Measurements from ENCODE around the gene ASS1.

The ASS1 gene

GRCh38 chr9:130512199-130512598 lies 67.4 kb downstream of the ASS1 start:
- Histone ChIP-seq H3K4me1 (no peaks in the 10 kb centered on the region), H3K36me3 (no peaks in the 10 kb centered on the region), H3K27me3 (peaks cover 0 to 12% of the 10 kb centered on the region in 2 donors), H3K27ac (no peak overlapping the region), H3K4me3 (no peak overlapping the region), H3K9me3 (peaks cover 0 to 9% (median 7%) of the 10 kb centered on the region in 3 donors)
- DNase-seq = no peak
- intact Hi-C loops (cut with DNase I; ENCODE audit: low total_unique reads) = no loop called here
- TF ChIP-seq, protein P1, sequence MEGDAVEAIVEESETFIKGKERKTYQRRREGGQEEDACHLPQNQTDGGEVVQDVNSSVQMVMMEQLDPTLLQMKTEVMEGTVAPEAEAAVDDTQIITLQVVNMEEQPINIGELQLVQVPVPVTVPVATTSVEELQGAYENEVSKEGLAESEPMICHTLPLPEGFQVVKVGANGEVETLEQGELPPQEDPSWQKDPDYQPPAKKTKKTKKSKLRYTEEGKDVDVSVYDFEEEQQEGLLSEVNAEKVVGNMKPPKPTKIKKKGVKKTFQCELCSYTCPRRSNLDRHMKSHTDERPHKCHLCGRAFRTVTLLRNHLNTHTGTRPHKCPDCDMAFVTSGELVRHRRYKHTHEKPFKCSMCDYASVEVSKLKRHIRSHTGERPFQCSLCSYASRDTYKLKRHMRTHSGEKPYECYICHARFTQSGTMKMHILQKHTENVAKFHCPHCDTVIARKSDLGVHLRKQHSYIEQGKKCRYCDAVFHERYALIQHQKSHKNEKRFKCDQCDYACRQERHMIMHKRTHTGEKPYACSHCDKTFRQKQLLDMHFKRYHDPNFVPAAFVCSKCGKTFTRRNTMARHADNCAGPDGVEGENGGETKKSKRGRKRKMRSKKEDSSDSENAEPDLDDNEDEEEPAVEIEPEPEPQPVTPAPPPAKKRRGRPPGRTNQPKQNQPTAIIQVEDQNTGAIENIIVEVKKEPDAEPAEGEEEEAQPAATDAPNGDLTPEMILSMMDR (IDR thresholded peaks at IDR 0.05) = no peak

GRCh38 chr9:130513078-130513477 lies 68.3 kb downstream of the ASS1 start:
- Histone ChIP-seq H3K4me1 (no peaks in the 10 kb centered on the region), H3K36me3 (no peaks in the 10 kb centered on the region), H3K27me3 (peaks cover 0 to 12% of the 10 kb centered on the region in 2 donors), H3K4me3 (no peak overlapping the region), H3K9me3 (peaks cover 0 to 9% (median 7%) of the 10 kb centered on the region in 3 donors), H3K27ac (no peak overlapping the region)
- TF ChIP-seq, protein P1 (IDR thresholded peaks at IDR 0.05) = no peak
- intact Hi-C loops (cut with DNase I; ENCODE audit: low total_unique reads) = no loop called here
- no peak for DNase-seq

DNA sequence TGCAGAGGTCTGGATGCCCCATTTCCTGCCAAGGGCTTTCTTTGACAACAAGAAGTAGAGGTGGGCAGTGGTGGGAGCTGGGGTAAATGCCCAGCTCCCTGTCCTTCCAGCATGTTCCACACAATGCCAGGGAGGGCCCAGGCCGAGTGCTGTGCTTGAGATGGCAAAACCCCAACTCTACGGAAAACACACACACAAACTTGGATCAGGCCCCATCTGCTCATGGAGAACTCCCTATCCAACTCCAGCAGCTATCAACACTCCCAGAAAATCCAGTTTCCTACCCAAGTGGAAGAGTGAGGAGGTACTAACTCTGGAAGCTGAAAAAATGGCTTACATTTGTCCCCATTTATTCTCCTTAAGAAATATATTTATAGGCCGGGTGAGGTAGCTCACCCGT lies 73.5 kb downstream of the ASS1 start:
- intact Hi-C loops (cut with DNase I; ENCODE audit: low total_unique reads) = no loop called here

DNA sequence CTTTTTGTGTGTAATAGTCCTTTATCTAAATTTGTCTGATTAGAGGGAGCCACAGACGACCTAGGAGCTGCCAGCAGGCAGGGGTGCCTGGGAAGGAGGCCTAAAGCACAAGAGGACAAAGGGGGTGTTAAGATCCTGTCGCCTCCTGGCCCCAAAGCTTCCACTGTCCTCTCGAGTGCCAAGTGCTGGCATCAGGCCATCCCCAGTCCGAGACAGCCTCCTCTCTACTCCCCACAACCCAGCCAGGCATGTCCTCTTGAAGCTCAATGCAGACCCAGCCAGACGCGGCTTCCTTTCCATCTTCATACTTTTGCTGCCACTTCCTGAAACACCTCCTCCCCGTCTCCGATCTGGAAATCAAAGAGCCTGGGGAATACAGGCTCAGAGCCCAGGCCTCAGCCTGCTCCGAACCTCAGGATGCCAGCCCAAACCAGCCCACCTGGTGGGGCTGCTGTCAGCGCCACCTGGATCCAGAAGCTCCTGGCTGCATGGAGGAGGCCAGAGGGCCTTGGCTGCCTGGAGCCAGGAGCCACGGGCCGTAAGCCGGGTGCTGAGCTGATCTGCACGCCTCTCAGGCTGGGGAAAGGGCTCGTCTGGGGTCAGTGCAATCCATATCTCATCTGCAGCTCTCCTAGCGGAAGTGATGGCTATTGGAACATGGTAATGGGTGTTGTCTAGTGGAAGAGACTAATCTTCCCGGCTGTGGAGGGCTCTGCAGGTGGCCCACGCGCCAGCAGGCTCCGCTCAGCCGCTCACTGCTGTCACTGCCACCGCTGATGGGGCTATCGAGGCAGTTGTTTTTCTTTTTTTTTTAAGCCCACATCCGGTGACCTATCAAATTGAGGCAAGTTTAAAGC lies 74.4 kb downstream of the ASS1 start:
- DNase-seq = no peak
- TF ChIP-seq, protein P1 (IDR thresholded peaks at IDR 0.05) = no peak
- H3K27ac ChIP-seq = no peak overlapping the region
- H3K27me3 ChIP-seq = peaks cover 0 to 37% of the 10 kb centered on the region in 2 donors
- H3K4me3 ChIP-seq = no peak overlapping the region
- no peaks in the 10 kb centered on the region for H3K4me1 ChIP-seq
- intact Hi-C loops (cut with DNase I; ENCODE audit: low total_unique reads) = no loop called here
- no peaks in the 10 kb centered on the region for H3K9me3 ChIP-seq
- H3K36me3 ChIP-seq = no peaks in the 10 kb centered on the region

More for the DNA sequence above, 73.5 kb downstream of the ASS1 start:
- H3K4me3 ChIP-seq = no peak overlapping the region
- no peaks in the 10 kb centered on the region for H3K9me3 ChIP-seq
- H3K4me1 ChIP-seq = no peaks in the 10 kb centered on the region
- peaks cover 0 to 28% of the 10 kb centered on the region in 2 donors for H3K27me3 ChIP-seq
- H3K27ac ChIP-seq = no peak overlapping the region
- TF ChIP-seq, protein P1 (IDR thresholded peaks at IDR 0.05) = no peak
- no peak for DNase-seq
- no peaks in the 10 kb centered on the region for H3K36me3 ChIP-seq

DNA sequence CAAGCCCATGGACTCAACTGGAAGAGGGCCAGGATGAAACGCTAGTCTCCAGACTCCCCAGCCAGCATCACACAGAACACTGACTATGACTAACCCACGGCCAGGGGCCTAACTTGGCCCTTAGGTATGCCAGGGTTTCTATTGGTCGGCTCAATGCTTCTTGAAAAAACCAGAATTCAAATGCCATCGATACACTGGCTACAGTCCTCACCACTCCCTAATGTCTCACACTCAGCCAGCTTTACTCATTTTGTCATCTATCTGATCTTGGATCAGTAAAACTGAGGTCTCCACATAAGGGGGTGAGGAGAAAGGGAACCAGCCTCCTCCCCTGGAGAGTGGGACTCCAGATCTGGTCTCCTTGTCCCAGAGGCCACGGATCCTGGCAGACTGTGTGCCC lies 75.2 kb downstream of the ASS1 start:
- no peak for DNase-seq
- H3K4me1 ChIP-seq = no peaks in the 10 kb centered on the region
- H3K36me3 ChIP-seq = no peaks in the 10 kb centered on the region
- H3K27me3 ChIP-seq = peaks cover 0 to 44% of the 10 kb centered on the region in 2 donors
- H3K27ac ChIP-seq = no peak overlapping the region
- TF ChIP-seq, protein P1 (IDR thresholded peaks at IDR 0.05) = no peak
- H3K4me3 ChIP-seq = no peak overlapping the region
- intact Hi-C loops (cut with DNase I; ENCODE audit: low total_unique reads) = no loop called here
- no peaks in the 10 kb centered on the region for H3K9me3 ChIP-seq
